DMS114 treated with DMSO at 0.1 percent for 48 hours (cell line): ENCODE results near the gene PIGK.
"Not testable (repeated sequence)": the region's sequence is repeated elsewhere in the genome, so short reads cannot be mapped to it uniquely, and the experiment has no call there.

Experiments used
- DNase-seq: peaks from one replicate; lab custom pipeline; 2025; ENCODE audit not compliant: unreplicated experiment; lab: John Stamatoyannopoulos, UW

The PIGK gene

DNA sequence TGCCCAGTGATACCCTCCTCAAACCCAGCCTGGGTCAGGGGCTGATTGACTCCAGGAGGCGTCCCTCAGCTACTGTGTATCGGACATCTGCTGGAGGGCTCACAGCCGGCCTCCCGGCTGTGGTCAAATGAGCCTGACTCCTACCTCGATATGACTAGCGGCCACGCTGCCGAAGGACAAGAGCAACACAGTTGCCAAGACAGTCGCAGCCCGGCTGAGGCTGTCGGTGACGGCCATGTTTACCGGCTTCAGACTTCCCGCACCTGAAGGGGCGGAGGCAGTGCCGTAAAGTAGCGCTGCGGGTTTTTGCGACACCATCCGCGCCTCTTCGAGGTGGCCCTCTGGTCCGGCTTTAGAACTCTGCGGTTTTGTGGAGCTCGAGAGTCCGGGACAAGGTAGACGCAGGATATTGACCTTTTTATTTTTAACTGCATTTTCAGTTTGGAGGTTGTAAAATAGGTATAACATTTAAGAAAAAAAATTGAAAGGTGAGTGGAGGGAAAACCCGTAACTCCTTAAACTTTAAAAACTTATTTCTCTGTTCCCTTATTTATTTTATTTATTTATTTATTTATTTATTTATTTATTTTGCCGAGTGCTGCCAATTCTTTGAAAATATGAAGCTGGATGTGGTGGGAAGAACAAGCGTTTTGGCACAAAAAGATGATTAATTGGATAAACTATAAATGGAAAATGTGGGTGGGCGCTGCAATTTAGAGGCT is at the start of gene PIGK:
Gene PIGK (minus strand): TSS at position 265 of the 722 bp plus-strand sequence. CDS start 28 bp downstream, at position 237.
- peak; percentile 75 for DNase-seq

GRCh38 chr1:77267035-77267434 is 47.8 kb upstream of the PIGK start:
- no peak for DNase-seq

- no peak for DNase-seq
Observed at GRCh38 chr1:77265180-77265579, 46.0 kb upstream of the PIGK start.

- DNase-seq, result no peak
Observed at GRCh38 chr1:77263708-77264107, 44.5 kb upstream of the PIGK start.

- no peak for DNase-seq
Observed at GRCh38 chr1:77253211-77253610, 34.0 kb upstream of the PIGK start.

DNA sequence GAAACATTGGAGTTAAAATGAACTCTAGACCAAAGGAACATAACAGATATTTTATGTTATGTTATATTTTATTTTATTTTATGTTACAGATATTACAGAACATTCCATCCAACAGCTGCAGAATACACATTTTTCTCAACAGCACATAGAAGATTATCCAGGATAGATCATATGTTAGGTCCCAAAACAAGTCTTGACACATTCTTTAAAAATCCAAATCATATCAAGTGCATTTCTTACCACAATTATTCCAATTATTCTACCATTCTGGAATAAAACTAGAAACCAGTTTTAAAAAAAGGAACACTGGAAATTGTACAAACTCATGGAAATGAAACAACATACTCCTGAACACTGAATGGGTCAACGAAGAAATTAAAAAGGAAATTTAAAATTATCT is 30.9 kb upstream of the PIGK start:
- no peak for DNase-seq

DNA sequence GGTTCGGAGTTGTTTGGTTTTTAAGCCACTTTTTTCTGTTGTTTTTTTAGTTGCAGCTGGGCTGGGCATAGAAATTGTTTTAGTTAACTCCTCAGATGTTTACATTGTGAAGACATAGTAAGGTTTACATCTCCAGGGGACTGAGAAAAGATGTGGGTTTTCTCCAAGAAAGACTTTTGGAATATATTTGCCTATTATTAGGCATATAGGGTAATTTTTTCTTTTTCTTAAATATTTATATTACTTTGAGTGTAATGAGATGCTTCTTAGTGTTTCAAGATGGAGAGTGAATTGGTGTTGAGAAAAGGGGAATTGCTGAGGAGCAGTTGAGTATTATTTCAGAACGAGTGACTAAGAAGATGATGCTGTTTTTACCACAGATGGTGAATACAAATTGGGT is 26.6 kb upstream of the PIGK start:
- no peak for DNase-seq

DNA sequence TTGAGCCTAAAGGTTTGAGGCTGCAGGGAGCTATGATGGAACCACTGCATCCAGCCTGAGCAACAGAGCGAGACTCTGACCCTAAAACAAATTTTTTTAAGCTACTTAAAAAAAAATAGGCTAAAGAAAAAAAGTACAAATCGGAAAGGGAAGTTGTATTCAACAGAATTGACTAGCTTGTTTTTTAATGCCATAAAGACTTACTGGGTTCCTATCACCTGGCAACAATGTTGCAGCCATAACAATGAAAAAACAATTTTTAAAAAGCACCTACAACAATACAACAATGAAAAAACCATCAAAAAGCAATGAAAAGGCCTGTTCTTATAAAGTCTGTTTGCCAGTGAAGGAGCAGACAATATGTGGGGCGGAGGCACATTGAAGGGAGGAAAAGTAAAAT is 20.1 kb upstream of the PIGK start:
- no peak for DNase-seq

- no peak for DNase-seq
Observed at GRCh38 chr1:77238462-77238861, 19.2 kb upstream of the PIGK start.

- no peak for DNase-seq
Observed at GRCh38 chr1:77234943-77235342, 15.7 kb upstream of the PIGK start.

DNA sequence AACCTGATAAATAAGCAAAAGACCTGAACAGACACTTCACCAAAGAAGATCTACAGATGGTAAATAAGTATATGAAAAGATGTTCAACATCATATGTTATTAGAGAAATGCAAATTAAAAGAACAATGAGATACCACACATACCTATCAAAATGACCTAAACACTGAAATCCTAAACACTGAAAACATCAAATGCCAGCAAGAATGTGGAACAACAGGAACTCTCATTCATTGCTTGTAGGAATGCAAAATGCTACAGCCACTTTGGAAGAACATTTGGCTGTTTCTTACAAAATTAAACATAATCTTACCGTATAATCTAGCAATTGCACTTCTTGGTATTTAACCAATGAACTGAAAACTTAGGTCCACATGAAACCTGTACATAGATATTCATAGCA is 14.9 kb upstream of the PIGK start:
- no peak for DNase-seq

DNA sequence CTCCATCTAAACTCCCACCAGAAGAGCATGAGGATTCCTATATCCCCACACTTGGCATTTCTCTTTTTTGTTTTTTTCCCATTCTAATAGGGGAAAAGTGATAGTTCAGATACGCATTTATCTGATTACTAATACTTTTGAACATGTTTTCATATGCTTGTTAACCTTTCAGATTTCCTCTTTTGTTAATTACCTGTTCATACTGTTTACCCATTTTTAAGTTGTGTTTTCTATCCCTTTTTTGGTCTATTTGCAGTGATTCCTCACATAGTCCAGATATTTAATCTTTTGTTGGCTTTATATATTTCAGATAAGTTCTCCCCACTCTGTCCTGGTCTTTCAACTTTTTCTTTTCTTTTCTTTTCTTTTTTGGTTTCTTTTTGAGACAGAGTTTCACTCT is 13.6 kb upstream of the PIGK start:
- no peak for DNase-seq

DNA sequence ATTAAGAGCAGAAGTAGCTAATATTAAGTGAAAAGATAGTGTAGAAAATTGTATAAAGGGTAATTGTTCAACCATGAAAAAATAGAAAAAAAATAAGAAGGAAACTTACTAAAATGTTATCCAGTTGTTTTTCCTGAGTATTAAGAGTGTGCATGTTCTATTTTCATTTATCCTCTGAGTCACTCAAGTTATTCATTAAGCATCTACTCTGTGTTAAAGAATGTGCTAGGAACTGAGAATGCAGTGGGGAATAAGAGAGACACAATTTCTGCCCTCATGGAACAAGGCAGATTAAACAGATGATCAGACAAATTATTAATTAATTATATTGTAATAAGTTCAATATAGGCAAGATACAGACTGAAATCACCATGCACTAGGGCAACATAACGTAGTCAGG is 10.8 kb upstream of the PIGK start:
- no peak for DNase-seq

GRCh38 chr1:77228836-77229235 is 9.6 kb upstream of the PIGK start:
- no peak for DNase-seq

DNA sequence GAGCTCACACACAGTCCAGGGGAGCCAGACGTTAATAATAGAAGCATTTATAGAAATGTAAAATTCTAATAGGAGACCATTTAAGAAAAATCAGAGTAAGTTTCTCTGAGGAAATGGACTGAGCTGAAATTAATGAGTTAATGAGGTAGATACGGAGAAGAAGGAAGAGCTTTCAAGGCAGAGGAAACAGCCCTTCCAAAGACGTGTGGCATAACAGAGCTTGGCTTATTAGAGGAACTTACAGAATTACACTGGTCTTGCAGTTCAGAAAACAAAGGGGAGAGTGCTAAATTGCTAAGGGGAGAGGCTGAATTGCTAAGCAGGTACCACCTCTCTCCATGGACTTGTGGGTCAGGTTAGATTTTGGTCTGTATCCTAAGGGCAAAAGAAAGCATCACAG is 8.2 kb upstream of the PIGK start:
- DNase-seq, result no peak

DNA sequence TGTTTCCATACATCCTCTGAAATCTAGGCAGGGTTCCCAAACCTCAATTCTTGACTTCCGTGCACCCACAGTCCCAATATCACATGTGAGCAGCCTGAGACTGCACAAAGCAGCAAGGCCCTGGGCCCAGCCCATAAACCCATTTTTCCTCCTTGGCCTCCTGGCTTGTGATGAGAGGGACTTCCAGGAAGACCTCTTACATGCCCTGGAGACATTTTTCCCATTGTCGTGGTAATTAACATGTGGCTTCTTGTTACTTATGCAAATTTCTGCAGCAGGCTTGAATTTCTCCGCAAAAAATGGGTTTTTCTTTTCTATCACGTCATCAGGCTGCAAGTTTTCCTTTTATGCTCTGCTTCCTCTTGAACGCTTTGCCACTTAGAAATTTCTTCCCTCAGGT is 3.3 kb upstream of the PIGK start:
- DNase-seq, result no peak

DNA sequence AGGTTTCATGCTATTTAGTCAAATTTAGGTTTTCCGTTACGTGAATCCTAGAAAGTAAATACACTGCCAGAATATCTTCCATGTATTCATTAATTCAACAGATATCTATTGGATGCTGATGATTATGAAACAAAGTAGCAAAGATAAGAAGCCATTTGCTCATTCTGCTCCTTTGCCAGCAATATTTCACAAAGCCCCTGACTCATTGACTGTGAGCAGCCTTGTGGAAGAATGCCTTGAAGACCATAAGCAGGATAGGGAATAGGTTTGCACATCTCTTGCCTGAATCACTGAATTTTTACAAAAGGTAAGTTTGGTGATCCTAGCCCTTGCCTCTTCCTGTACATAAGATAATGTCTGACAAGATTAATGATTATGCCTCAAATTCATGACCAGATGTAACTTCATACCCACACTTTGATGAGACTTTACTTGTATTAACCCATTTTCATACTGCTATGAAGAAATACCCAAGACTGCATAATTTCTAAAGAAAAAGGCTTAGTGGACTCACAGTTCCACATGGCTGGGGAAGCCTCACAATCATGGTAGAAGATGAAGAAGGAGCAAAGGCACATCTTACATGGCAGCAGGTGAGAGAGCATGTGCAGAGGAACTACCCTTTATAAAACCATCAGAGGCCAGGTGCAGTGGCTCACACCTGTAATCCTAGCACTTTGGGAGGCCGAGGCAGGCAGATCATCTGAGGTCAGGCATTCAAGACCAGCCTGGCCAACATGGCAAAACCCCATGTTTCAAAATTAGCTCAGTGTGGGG is 1.6 kb upstream of the PIGK start:
- no peak for DNase-seq

GRCh38 chr1:77218477-77219165 is 609 bp downstream of the PIGK start:
- peak; percentile 31 for DNase-seq

GRCh38 chr1:77204043-77204442 is 15.2 kb downstream of the PIGK start:
- not testable (repeated sequence) for DNase-seq

- no peak for DNase-seq
Observed at GRCh38 chr1:77202751-77203150, 16.5 kb downstream of the PIGK start.

- DNase-seq, result no peak
Observed at GRCh38 chr1:77200806-77201205, 18.4 kb downstream of the PIGK start.

GRCh38 chr1:77200293-77200692 is 18.9 kb downstream of the PIGK start:
- DNase-seq, result no peak
